ENCODE data around the gene RABGAP1L.

DNA sequence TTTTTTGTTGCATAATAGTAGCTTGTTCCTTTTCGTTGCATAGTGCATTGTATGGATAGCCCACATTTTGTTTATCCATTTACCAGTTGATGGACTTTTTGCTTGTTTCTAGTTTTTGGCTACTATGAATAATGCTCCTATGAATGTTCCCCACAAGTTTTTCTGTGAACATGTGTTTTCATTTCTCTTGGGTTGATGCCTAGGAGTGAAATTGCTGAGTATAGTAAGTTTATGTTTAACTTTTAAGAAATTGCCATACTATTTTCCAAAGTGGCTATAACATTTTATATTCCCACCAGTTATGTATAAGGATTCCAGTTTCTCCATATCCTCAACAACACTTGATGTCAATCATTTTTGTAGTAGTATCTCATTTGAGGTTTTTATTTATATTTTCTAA, 755.7 kb downstream of the RABGAP1L start:
- TF ChIP-seq POLR2A (IDR thresholded peaks at IDR 0.05) (no peak), EP300 (IDR thresholded peaks at IDR 0.05) (no peak)
- TF ChIP-seq, protein P1, sequence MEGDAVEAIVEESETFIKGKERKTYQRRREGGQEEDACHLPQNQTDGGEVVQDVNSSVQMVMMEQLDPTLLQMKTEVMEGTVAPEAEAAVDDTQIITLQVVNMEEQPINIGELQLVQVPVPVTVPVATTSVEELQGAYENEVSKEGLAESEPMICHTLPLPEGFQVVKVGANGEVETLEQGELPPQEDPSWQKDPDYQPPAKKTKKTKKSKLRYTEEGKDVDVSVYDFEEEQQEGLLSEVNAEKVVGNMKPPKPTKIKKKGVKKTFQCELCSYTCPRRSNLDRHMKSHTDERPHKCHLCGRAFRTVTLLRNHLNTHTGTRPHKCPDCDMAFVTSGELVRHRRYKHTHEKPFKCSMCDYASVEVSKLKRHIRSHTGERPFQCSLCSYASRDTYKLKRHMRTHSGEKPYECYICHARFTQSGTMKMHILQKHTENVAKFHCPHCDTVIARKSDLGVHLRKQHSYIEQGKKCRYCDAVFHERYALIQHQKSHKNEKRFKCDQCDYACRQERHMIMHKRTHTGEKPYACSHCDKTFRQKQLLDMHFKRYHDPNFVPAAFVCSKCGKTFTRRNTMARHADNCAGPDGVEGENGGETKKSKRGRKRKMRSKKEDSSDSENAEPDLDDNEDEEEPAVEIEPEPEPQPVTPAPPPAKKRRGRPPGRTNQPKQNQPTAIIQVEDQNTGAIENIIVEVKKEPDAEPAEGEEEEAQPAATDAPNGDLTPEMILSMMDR (IDR thresholded peaks at IDR 0.05): no peak
